Fibroblast of skin of left quadriceps (primary cell): ENCODE measurements around the gene CD6.
"Not testable (repeated sequence)": the region's sequence is repeated elsewhere in the genome, so short reads cannot be mapped to it uniquely, and the experiment has no call there.

Experiments used
- DNase-seq, 2 experiments: peaks; one replicate each; pipeline ENCODE4 v3.0.0-alpha.2; 2013; ENCODE audit warnings: low read depth in 2 of 2

The CD6 gene

GRCh38 chr11:60953781-60954180 is 17.7 kb upstream of the CD6 start:
- no peak for DNase-seq

DNA sequence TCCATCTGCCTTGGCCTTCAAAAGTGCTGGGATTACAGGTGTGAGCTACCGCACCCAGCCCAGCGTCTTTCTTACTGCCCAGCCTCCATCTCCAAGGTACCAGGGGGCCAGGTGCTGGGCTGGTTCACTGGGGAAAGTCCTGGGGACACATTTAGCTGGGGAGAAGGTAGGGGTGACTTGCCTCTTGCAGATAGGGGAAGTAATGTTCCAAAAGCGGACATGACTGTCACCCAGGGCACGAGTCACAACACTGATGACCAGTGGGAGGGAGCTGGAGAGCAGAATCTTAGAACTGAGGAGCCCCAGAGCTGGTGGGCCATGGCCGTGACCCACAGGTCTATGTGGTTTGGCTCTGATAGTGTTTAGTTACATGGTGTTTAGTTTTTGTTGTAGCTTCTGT is 17.1 kb upstream of the CD6 start:
- no peak for DNase-seq

- no peak for DNase-seq
Measured at GRCh38 chr11:60955571-60955970, 15.9 kb upstream of the CD6 start.

DNA sequence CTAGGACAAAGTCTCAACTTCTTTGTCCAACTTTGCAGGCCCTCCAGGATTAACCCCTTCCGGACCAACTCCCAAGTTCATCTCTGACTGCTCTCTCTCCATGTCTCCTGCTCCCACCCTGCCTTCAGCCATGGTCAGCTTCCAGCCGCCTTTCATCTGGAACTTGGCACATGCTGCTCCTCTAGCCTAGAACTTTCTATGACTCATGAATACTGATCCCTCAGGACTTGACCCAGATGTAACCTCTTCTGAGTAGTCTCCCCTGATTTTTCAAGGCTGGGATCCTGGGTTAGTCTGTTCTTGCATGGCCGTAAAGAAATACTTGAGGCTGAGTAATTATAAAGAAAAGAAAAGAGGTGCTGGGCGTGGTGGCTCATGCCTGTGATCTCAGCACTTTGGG is 14.3 kb upstream of the CD6 start:
- DNase-seq: no peak

DNA sequence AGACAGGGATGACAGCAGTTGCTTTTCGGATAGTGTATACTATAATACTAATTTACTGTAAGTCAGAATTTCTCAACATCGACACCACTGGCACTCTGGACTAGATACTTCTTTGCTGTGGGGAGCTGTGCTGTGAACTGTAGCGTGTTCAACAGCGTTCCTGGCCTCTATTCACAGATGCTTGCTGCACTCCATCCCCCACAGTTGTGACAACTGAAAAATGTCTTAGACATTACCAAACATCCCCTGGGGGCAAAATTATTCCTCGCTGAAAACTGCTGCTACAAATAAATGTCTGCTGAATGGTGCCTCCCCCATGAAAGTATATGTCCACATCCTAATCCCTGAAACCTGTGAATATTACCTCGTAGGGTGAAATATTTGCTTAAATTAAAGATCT is 12.0 kb upstream of the CD6 start:
- no peak for DNase-seq

GRCh38 chr11:60960405-60960804 is 11.1 kb upstream of the CD6 start:
- no peak for DNase-seq

- DNase-seq: no peak
Measured at GRCh38 chr11:60964801-60965200, 6.7 kb upstream of the CD6 start.

DNA sequence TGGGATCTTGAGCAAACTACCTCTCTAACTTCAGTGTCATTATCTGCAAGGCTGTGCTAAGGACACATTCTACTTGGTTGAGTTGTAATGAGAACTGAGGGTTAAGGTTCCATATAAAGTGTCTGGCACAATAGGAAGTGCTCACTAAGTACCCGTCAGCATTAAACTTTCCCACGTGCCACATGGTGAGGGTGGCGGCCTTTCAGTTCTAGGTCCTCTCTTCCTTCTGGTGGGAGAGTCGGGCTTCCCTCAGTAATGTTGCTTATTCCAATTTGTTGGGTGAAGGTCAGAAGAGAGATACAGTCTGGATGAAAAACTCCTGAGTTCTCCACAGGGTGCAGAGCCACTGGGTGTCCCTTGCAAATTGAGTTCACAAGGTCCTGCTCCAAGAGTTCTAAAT is 4.6 kb upstream of the CD6 start:
- no peak for DNase-seq

- DNase-seq: no peak
Measured at GRCh38 chr11:60968223-60968622, 3.3 kb upstream of the CD6 start.

GRCh38 chr11:60970369-60970774 is 1.1 kb upstream of the CD6 start:
- no peak for DNase-seq

- DNase-seq: no peak
Measured at GRCh38 chr11:60970890-60971289, 590 bp upstream of the CD6 start.

GRCh38 chr11:60972182-60973030 is 926 bp downstream of the CD6 start:
- no peak for DNase-seq

GRCh38 chr11:60973699-60974098 is 2.2 kb downstream of the CD6 start:
- no peak for DNase-seq

GRCh38 chr11:60974316-60974715 is 2.8 kb downstream of the CD6 start:
- DNase-seq: not testable (repeated sequence)

DNA sequence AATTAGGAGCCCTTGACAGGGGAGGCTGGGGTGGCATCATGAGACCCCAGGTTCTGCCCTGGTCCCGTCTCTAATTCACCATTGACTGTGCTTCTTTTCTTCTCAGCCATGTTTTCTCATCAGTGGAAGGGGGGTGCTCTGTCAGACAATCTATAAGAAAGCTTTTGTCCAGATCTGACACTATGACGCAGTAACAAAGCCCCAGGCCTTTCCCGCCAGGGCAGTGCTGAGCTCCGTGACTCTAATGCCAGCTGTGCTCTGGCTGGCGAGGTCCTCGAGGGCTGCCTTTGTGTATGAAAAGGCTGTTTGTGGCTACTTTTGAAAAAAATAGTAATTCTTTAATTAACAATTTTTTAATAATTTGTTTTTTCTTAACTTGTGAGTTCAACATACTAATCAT is 3.2 kb downstream of the CD6 start:
- DNase-seq: no peak

- DNase-seq: no peak
Measured at GRCh38 chr11:60977224-60977623, 5.7 kb downstream of the CD6 start.

DNA sequence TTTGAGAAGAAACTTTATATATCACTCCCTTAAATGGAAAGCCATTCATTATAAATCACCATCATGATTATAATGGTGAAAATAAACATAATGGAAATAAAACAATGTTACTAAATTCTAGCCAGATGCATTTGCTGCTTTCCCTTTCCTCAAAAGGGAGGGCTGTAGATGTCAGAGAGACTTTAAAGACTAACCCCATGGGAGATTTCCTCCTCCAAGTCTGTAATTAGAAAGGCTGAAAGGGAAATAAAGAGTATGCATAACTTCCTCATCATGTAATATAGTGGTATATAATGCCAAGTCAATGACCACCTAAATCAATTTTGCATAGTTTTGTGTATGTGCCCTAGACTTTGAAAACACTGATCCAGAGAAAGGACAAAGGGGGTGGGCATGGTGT is 6.4 kb downstream of the CD6 start:
- DNase-seq: no peak

- DNase-seq: no peak
Measured at GRCh38 chr11:60978546-60979380, 7.3 kb downstream of the CD6 start.

- DNase-seq: no peak
Measured at GRCh38 chr11:60981515-60981914, 10.0 kb downstream of the CD6 start.

DNA sequence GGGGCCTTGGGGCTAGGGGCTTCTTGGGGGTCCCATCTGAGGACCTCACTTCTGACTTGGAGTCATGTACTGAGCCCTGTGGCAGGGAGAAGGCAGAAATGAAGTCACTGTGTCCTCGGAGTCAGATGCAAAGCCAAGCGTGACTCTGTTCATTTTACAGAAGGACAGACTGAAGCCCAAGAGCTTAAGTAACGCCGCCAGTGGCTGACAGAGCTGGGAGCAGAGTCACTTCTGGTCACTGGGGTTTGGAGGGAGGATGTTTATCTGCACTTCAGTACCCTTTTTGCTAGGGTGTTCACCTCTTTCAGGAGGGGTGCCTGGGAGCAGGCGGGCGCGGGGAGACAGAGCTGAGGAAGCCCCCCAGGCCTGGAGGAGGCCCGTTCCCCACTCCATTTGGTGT is 10.7 kb downstream of the CD6 start:
- no peak for DNase-seq

- DNase-seq: no peak
Measured at GRCh38 chr11:60984149-60984548, 12.7 kb downstream of the CD6 start.

DNA sequence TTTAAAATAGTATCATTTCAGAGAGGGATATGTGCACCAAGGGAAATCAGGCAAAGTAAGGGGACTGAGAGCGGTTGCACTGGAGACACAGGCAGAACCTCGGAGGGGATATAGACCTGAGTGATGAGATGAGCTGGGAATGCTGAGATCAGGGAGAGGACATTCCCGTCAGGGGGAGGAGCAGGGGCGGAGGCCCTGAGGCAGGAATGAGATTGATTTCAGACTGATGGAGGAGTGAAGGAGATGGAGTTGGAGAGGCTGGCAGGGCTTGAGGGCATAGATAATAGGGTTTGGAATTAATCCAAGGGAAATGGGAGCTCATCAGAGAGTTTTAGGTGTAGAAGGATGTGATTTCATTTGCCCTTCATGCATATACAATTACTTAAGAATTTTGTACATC is 13.2 kb downstream of the CD6 start:
- no peak for DNase-seq

GRCh38 chr11:60985501-60985900 is 14.0 kb downstream of the CD6 start:
- DNase-seq: no peak
